CD14-positive monocyte (primary cell): ENCODE data around the gene MCF2L. TPM values are rescaled to one million over a fixed set of nuclear protein-coding genes. Genes with fewer than 3 reads are reported as not detected.

ENCODE experiments used
- DNase-seq, 3 donors: peaks; one replicate each; pipeline ENCODE4 v3.0.0-alpha.2; 2011 to 2022
- H2AFZ ChIP-seq: 2 replicates; pipeline ENCODE4 v1.6.0; 2012; ENCODE audit warnings: mild to moderate bottlenecking, low read depth, low read length, inconsistent platforms; ENCODE audit not compliant: insufficient read depth, poor library complexity, severe bottlenecking
- H3K27ac ChIP-seq, 2 donors: 1 replicate in 1 of 2; 2 replicates in 1 of 2; pipeline ENCODE4 v1.5.1; 2012 to 2013; ENCODE audit warnings: low read length in 2 of 2, control low read depth in 1 of 2, inconsistent platforms in 1 of 2, low read depth in 1 of 2, mild to moderate bottlenecking in 1 of 2
- H3K27me3 ChIP-seq, 2 donors: one replicate each; pipeline versions ENCODE4 v1.6.0 to v1.6.1; 2011 to 2013; ENCODE audit warnings: low read length in 2 of 2; ENCODE audit not compliant: control insufficient read depth in 2 of 2, insufficient read depth in 2 of 2
- H3K36me3 ChIP-seq, 2 donors: replicated peaks in 1 of 2; 1 replicate in 1 of 2; 2 replicates in 1 of 2; pipeline versions ENCODE4 v1.5.1 to v1.6.1; 2012 to 2013; ENCODE audit warnings: low read length in 2 of 2, control low read depth in 1 of 2, inconsistent platforms in 1 of 2, mild to moderate bottlenecking in 1 of 2; ENCODE audit not compliant: insufficient read depth in 2 of 2, control insufficient read depth in 1 of 2
- H3K4me1 ChIP-seq, 2 donors: 1 replicate in 1 of 2; 2 replicates in 1 of 2; pipeline versions ENCODE4 v1.5.1 to v1.6.1; 2012 to 2013; ENCODE audit warnings: low read length in 2 of 2, control low read depth in 1 of 2, inconsistent platforms in 1 of 2, mild to moderate bottlenecking in 1 of 2, moderate library complexity in 1 of 2; ENCODE audit not compliant: insufficient read depth in 2 of 2, control insufficient read depth in 1 of 2
- H3K4me2 ChIP-seq: replicated peaks from 2 replicates; pipeline ENCODE3; 2012; ENCODE audit warnings: low read length, moderate library complexity, mild to moderate bottlenecking; ENCODE audit not compliant: poor library complexity, severe bottlenecking; ENCODE audit errors: extremely low read depth
- H3K4me3 ChIP-seq, 3 experiments: fragments of 200-600 bp in 1 of 3; sonication (generic) in 1 of 3; replicated peaks in 1 of 3; 1 replicate in 2 of 3; 2 replicates in 1 of 3; pipeline ENCODE4 v1.5.1; 2011 to 2013; ENCODE audit warnings: low read length in 3 of 3, mild to moderate bottlenecking in 3 of 3, control low read depth in 2 of 3, low read depth in 2 of 3, inconsistent platforms in 1 of 3, moderate library complexity in 1 of 3
- H3K79me2 ChIP-seq: 2 replicates; pipeline ENCODE4 v1.6.0; 2012; ENCODE audit warnings: mild to moderate bottlenecking, control low read depth, inconsistent platforms, low read length, moderate library complexity; ENCODE audit not compliant: insufficient read depth
- H3K9ac ChIP-seq: 2 replicates; pipeline ENCODE4 v1.6.0; 2017; ENCODE audit warnings: low read length, mild to moderate bottlenecking; ENCODE audit not compliant: insufficient read depth, poor library complexity, severe bottlenecking
- H3K9me3 ChIP-seq, 2 donors: replicated peaks in 1 of 2; 1 replicate in 1 of 2; 2 replicates in 1 of 2; pipeline versions ENCODE4 v1.5.1 to v1.6.1; 2012 to 2013; ENCODE audit warnings: low read length in 2 of 2, control low read depth in 1 of 2; ENCODE audit not compliant: control insufficient read depth in 1 of 2, insufficient read depth in 1 of 2
- H4K20me1 ChIP-seq: 2 replicates; pipeline ENCODE4 v1.6.0; 2012; ENCODE audit warnings: mild to moderate bottlenecking, low read length, control low read depth, moderate library complexity; ENCODE audit not compliant: insufficient read depth
- H3K27ac Mint-ChIP-seq, 7 donors: one replicate each; pipeline ENCODE4 v1.8.0; 2020; ENCODE audit warnings: mild to moderate bottlenecking in 7 of 7, mixed read lengths in 7 of 7, moderate library complexity in 6 of 7, inconsistent platforms in 2 of 7
- H3K27me3 Mint-ChIP-seq, 3 donors: one replicate each; pipeline ENCODE4 v1.8.0; 2021 to 2022; ENCODE audit warnings: low read depth in 3 of 3, mild to moderate bottlenecking in 3 of 3, mixed read lengths in 3 of 3, moderate library complexity in 3 of 3, inconsistent platforms in 1 of 3
- H3K36me3 Mint-ChIP-seq, 2 donors: one replicate each; pipeline ENCODE4 v1.8.0; 2020; ENCODE audit warnings: mixed read lengths in 2 of 2, inconsistent platforms in 1 of 2, mild to moderate bottlenecking in 1 of 2
- H3K4me1 Mint-ChIP-seq: one replicate; pipeline ENCODE4 v1.8.0; 2020; ENCODE audit warnings: mild to moderate bottlenecking, mixed read lengths
- H3K4me3 Mint-ChIP-seq, 2 donors: one replicate each; pipeline ENCODE4 v1.8.0; 2020; ENCODE audit warnings: mild to moderate bottlenecking in 2 of 2, mixed read lengths in 2 of 2, moderate library complexity in 1 of 2
- H3K9me3 Mint-ChIP-seq, 7 donors: one replicate each; pipeline ENCODE4 v1.8.0; 2020 to 2022; ENCODE audit warnings: mixed read lengths in 7 of 7, mild to moderate bottlenecking in 6 of 7, moderate library complexity in 6 of 7, inconsistent platforms in 2 of 7
- CTCF ChIP-seq: fragments of 200-600 bp; IDR thresholded peaks from one replicate; pipeline ENCODE4 v1.8.0; 2022; ENCODE audit warnings: antibody characterized with exemption, mild to moderate bottlenecking
- WGBS: methylation state at CpG from one replicate; pipeline ENCODE4 v1.1.5; 2013; ENCODE audit warnings: missing lambda C conversion rate; ENCODE audit not compliant: insufficient coverage; 5-methylcytosine and 5-hydroxymethylcytosine counted together
- intact Hi-C, 2 donors: fragments of 100-400 bp; cut with micrococcal nuclease; formaldehyde crosslinking; loops; one replicate each; pipeline versions ENCODE4 v1.15.0 to v1.15.1; 2023
- polyA plus RNA-seq, 3 donors: library from polyadenylated mRNA; depleted of rRNA in 1 of 3; unstranded in 2 of 3; stranded (reverse) in 1 of 3; fragments of 300-500 nt in 2 of 3; fragments of >200 nt in 1 of 3; fragmentation: Illumina TruSeq in 2 of 3; gene quantifications; 1 replicate in 2 of 3; 2 replicates in 1 of 3; pipeline ENCODE4 v1.2.3, GENCODE V29; 2012 to 2021

Gene MCF2L
- polyA plus RNA-seq, 3 donors: not detected

- no peaks in the 10 kb centered on the region for H3K4me1 Mint-ChIP-seq
- H3K27me3 ChIP-seq: no peaks in the 10 kb centered on the region
- H3K9me3 Mint-ChIP-seq: peaks cover 0 to 25% (median 5%) of the 10 kb centered on the region in 7 donors
- no peak overlapping the region for H3K9ac ChIP-seq
- no peak overlapping the region for H2AFZ ChIP-seq
- no peak overlapping the region for H3K4me2 ChIP-seq
- peaks cover 0 to 6% of the 10 kb centered on the region in 2 donors for H3K9me3 ChIP-seq
- H3K4me1 ChIP-seq: no peaks in the 10 kb centered on the region
- whole genome bisulfite sequencing: 94% methylated on average over 23 of the region's 29 CpGs
- intact Hi-C loops: no loop called here
- no peak overlapping the region for H3K4me3 ChIP-seq
- no peak overlapping the region for H3K27ac ChIP-seq
- peaks cover 0 to 7% (median 1%) of the 10 kb centered on the region in 3 donors for H3K27me3 Mint-ChIP-seq
- no peak overlapping the region for H3K4me3 Mint-ChIP-seq
- H4K20me1 ChIP-seq: no peaks in the 10 kb centered on the region
- no peaks in the 10 kb centered on the region for H3K79me2 ChIP-seq
- no peak overlapping the region for H3K27ac Mint-ChIP-seq
- no peaks in the 10 kb centered on the region for H3K36me3 ChIP-seq
- DNase-seq: no peak
- no peaks in the 10 kb centered on the region for H3K36me3 Mint-ChIP-seq
- TF ChIP-seq CTCF: no peak
Observed at GRCh38 chr13:113017506-113018215, 48.6 kb downstream of the MCF2L start.

- TF ChIP-seq CTCF: no peak
- WGBS: 90% methylated on average over 33 of the region's 33 CpGs
- Mint-ChIP-seq H3K4me3 (no peak overlapping the region), H3K27ac (peak overlapping the region in 1 of 7 donors; percentile 31), H3K36me3 (no peaks in the 10 kb centered on the region), H3K9me3 (peaks cover 0 to 22% (median 5%) of the 10 kb centered on the region in 7 donors), H3K27me3 (peaks cover 0 to 9% (median 5%) of the 10 kb centered on the region in 3 donors), H3K4me1 (no peaks in the 10 kb centered on the region)
- intact Hi-C loops: no loop called here
- Histone ChIP-seq H4K20me1 (no peaks in the 10 kb centered on the region), H3K9ac (no peak overlapping the region), H3K4me2 (no peak overlapping the region), H3K9me3 (peaks cover 0 to 6% of the 10 kb centered on the region in 2 donors), H3K79me2 (no peaks in the 10 kb centered on the region), H3K36me3 (no peaks in the 10 kb centered on the region), H3K4me3 (no peak overlapping the region), H3K27me3 (no peaks in the 10 kb centered on the region), H2AFZ (no peak overlapping the region), H3K4me1 (no peaks in the 10 kb centered on the region), H3K27ac (no peak overlapping the region)
- DNase-seq: no peak
Observed at GRCh38 chr13:113018676-113019465, 49.9 kb downstream of the MCF2L start.
